A549 treated with AZD9567 at 1 μM for 4 hours (cell line): ENCODE measurements around the gene CCL27. TPM values are rescaled to one million over a fixed set of nuclear protein-coding genes. Genes with fewer than 3 reads are reported as not detected.

Source experiments
- total RNA-seq: library from RNA; stranded (reverse); fragments of 200-300 nt; extraction: Qiagen RNA extraction; gene quantifications from 5 replicates; pipeline ENCODE4 v1.2.3, GENCODE V29; 2022; ENCODE audit not compliant: insufficient read depth

The CCL27 gene
- 0.22 to 0.24 TPM (median 0.22 TPM) in 3 of 5 replicates, not detected in the others for total RNA-seq

DNA sequence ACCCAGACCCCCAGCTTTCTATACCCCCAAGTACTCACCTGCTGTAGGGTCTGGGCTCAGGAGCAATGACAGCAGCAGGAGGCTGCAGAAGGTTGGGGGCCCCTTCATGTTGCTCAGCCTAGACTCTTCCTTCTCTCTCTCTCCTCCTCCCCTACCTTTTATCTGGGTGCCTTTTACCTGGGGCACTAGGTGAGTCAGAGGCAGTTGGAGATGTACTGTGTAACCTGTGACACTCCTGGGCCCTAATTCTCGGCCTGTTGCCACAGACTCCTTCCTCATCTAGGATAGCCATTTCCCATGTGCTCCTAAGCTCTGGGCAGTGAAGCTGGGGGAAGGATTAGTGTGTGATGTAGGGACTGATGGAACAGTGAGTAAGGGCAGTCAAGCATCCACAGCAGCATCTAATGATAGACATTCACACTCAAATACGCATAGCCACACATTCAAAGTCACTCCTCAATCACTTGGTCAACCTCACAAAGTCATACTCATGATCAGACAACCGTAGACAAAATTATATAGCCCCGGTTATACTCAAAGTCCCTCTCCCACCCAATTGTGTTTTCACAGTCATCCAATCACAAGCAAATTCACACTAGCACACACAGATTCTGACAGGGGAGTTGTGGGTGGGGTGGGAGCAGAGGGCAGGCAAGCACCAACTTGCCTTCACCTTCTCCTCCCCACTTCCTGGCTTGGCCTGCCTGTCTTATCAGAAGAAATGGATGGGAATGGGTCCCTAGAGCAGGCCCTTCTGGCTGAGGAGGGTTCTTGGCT, at the start of gene CCL27:
Gene CCL27 (minus strand): TSS at position 132 of the 777 bp plus-strand sequence. CDS start 24 bp downstream, at position 108.

GRCh38 chr9:34710023-34710422, 47.6 kb upstream of the CCL27 start, which contains the start of gene CCL21:
Gene CCL21 (minus strand): TSS chr9:34710136. CDS start chr9:34710066, 70 bp downstream.

DNA sequence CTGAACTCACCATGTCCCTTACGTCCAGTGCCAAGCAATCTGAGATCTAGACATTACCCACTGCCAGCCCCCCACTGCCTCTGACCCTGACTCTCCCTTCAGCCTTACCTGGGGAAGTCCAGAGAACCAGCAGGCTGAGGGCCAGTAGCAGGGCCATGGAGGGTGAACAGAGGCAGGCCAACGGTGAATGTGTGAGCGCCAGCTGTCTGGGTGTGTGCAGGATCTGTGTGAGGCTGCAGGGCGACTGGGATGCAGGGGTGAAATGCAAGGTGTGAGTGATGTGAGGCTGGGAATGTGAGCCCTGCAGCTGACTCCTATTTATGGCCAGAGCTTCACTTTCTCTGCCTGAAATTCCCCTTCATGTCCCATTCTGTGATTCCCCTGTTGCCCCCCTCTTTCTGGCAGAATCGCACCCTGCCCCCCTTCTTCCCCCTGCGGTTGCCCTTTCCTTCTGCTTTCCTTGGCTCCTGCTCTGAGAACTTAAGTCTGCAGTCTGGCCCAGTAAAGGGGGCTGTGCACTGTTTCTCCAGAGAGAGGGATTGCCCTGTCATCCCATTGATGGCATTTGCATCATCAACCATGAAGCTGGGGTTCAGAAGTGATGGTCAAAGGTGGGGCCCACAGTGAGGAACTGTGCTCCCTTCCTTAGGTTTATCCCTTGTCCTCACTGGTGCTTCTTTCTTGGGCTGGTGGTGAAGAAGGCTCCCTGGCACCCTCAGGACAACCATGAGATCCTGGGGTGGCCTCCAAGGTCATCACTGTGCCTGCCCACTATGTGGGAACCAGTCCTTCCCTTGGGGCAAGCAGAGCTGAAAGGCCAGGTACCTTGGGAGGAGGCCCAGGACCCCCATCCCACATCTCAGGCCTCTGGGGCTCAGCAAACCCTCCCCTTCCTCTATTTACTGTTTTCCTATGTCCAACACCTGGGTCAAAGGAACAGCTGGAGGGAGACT, 28.8 kb upstream of the CCL27 start, which contains the start of gene CCL19:
Gene CCL19 (minus strand): TSS at position 294 of the 953 bp plus-strand sequence. CDS start 137 bp downstream, at position 157.

GRCh38 chr9:34651876-34652601, 10.4 kb downstream of the CCL27 start, which contains the start of gene IL11RA:
Gene IL11RA (plus strand): TSS chr9:34652185. CDS start chr9:34655218, 3,033 bp downstream.

GRCh38 chr9:34646211-34647083, 16.0 kb downstream of the CCL27 start, which contains the start of gene GALT:
Gene GALT (plus strand): TSS chr9:34646675. CDS start chr9:34646705, 30 bp downstream.

GRCh38 chr9:34637356-34638137, 24.9 kb downstream of the CCL27 start, which contains the start of gene SIGMAR1:
Gene SIGMAR1 (minus strand): TSS chr9:34637787. CDS start chr9:34637697, 90 bp downstream.

GRCh38 chr9:34628656-34629490, 33.6 kb downstream of the CCL27 start, which contains the start of gene ARID3C:
Gene ARID3C (minus strand): TSS chr9:34629066. CDS start chr9:34628014, 1,052 bp downstream.

GRCh38 chr9:34620061-34620994, 42.1 kb downstream of the CCL27 start, which contains the start of gene DCTN3:
Gene DCTN3 (minus strand): TSS chr9:34620495. CDS start chr9:34620464, 31 bp downstream.

Other genes starting within 250 kb of the CCL27 start
- gene FAM219A, start 204.1 kb downstream of the CCL27 start, total RNA-seq, result 17.4 to 19.1 TPM (median 18.6 TPM) in 5 replicates
- gene DNAI1, start 203.9 kb downstream of the CCL27 start, total RNA-seq, result 0.07 to 0.78 TPM (median 0.26 TPM) in 5 replicates
- gene ENHO, start 139.7 kb downstream of the CCL27 start, total RNA-seq, result 1.9 to 2.3 TPM (median 2.0 TPM) in 4 of 5 replicates, not detected in the other
- 0.03 to 0.21 TPM (median 0.16 TPM) in 4 of 5 replicates, not detected in the other for gene CNTFR, start 72.9 kb downstream of the CCL27 start, total RNA-seq
- 34.7 to 48.6 TPM (median 45.6 TPM) in 5 replicates for gene RPP25L, start 50.6 kb downstream of the CCL27 start, total RNA-seq
- gene DCTN3, start 42.2 kb downstream of the CCL27 start, total RNA-seq, result 110 to 122 TPM (median 111 TPM) in 5 replicates
- gene ARID3C, start 33.6 kb downstream of the CCL27 start, total RNA-seq, result 0.14 to 0.35 TPM (median 0.25 TPM) in 4 of 5 replicates, not detected in the other
- 169 to 208 TPM (median 204 TPM) in 5 replicates for gene SIGMAR1, start 24.9 kb downstream of the CCL27 start, total RNA-seq
- 17.9 to 23.3 TPM (median 20.5 TPM) in 5 replicates for gene GALT, start 16.0 kb downstream of the CCL27 start, total RNA-seq
- 6.2 to 8.2 TPM (median 6.9 TPM) in 5 replicates for gene IL11RA, start 10.5 kb downstream of the CCL27 start, total RNA-seq
- not detected in 5 replicates for gene CCL19, start 28.6 kb upstream of the CCL27 start, total RNA-seq
- gene CCL21, start 47.5 kb upstream of the CCL27 start, total RNA-seq, result not detected in 5 replicates